H1 (cell line): ENCODE results near the gene DIP2B. TPM values are rescaled to one million over a fixed set of nuclear protein-coding genes. Genes with fewer than 3 reads are reported as not detected.

Experiments
- RAD21 ChIP-seq, 2 experiments: IDR thresholded peaks in 1 of 2; conservative IDR thresholded peaks in 1 of 2; 2 replicates each; pipeline ENCODE4 v1.6.1; 2011; ENCODE audit warnings: low read depth in 2 of 2, low read length in 2 of 2, improper control_type of control experiment in 1 of 2, inconsistent platforms in 1 of 2, mild to moderate bottlenecking in 1 of 2, moderate library complexity in 1 of 2
- polyA plus RNA-seq, 7 experiments: library from polyadenylated mRNA; depleted of rRNA in 3 of 7; stranded (reverse) in 5 of 7; unstranded in 2 of 7; fragments of >200 nt in 5 of 7; fragments of 200-250 nt in 2 of 7; gene quantifications; 1 replicate in 5 of 7; 2 replicates in 1 of 7; 4 replicates in 1 of 7; pipeline versions ENCODE4 v1.2.1 to v1.2.3, GENCODE V29; 2011 to 2013; ENCODE audit warnings: missing spikeins in 2 of 7, mixed read lengths in 2 of 7
- total RNA-seq: library from RNA; stranded (reverse); fragmentation: NEBNext Ultra II Directional; extraction: Animal tissue kit (Norgen Biotek cat#: 25700); gene quantifications from 2 replicates; pipeline ENCODE4 v1.2.1, GENCODE V29; 2021

Gene DIP2B
- total and polyA plus RNA-seq, 2 of the 8 experiments (the other 6 are each of a cell fraction or from before 2014, with no cell fraction given) = 11.1 to 29.6 TPM

GRCh38 chr12:50765095-50765911, 260.5 kb downstream of the DIP2B start (continued):
- peak; percentile 55 to 61 for TF ChIP-seq RAD21 (IDR thresholded peaks at IDR 0.05 in 1 of 2, conservative IDR thresholded peaks at IDR 0.05 in 1 of 2; ENCODE audit: low read depth in 2 of 2, low read length in 2 of 2)
